ENCODE results near the gene ADGRG6. TPM values are rescaled to one million over a fixed set of nuclear protein-coding genes. Genes with fewer than 3 reads are reported as not detected.

Gene ADGRG6
- total RNA-seq, 1 experiment from 2014 or later: 30.3 TPM

DNA sequence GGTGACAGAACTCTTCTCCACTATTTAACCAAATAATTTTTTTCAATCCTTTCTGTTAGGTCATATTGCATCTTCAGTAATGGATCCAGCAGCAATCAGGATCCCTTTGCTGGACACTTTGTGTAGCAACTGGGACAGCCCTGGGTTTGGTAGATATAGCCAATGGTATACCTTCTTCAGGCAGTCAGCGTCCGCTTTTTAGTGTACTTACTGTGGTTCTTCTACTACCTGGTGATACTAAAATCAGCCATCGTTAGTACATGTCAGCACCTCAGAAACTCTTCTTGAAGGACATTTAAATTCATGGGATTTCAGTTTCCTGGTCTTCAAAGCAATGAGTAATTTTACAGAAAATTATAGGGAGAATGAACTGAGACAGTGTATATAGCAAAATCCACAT lies 93.5 kb downstream of the ADGRG6 start:
- DNase-seq: no peak
- no peaks in the 10 kb centered on the region for H3K79me2 ChIP-seq (ENCODE audit: low read depth)
- H3K4me2 ChIP-seq: no peak overlapping the region
- no peaks in the 10 kb centered on the region for H4K20me1 ChIP-seq (ENCODE audit: insufficient read depth)
- intact Hi-C loops (cut with micrococcal nuclease; ENCODE audit: unreplicated experiment): no loop called here
- BruUV-seq (replicated peaks): no TSS peak
- no peaks in the 10 kb centered on the region for H3K9me2 ChIP-seq (ENCODE audit: insufficient read depth)
- no peak overlapping the region for H3K4me3 ChIP-seq
- H3F3A ChIP-seq (ENCODE audit: insufficient read depth, low read depth): no peaks in the 10 kb centered on the region
- H3K4me1 ChIP-seq (replicated peaks; ENCODE audit: insufficient read depth): no peaks in the 10 kb centered on the region
- TF ChIP-seq, protein P1, sequence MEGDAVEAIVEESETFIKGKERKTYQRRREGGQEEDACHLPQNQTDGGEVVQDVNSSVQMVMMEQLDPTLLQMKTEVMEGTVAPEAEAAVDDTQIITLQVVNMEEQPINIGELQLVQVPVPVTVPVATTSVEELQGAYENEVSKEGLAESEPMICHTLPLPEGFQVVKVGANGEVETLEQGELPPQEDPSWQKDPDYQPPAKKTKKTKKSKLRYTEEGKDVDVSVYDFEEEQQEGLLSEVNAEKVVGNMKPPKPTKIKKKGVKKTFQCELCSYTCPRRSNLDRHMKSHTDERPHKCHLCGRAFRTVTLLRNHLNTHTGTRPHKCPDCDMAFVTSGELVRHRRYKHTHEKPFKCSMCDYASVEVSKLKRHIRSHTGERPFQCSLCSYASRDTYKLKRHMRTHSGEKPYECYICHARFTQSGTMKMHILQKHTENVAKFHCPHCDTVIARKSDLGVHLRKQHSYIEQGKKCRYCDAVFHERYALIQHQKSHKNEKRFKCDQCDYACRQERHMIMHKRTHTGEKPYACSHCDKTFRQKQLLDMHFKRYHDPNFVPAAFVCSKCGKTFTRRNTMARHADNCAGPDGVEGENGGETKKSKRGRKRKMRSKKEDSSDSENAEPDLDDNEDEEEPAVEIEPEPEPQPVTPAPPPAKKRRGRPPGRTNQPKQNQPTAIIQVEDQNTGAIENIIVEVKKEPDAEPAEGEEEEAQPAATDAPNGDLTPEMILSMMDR (conservative IDR thresholded peaks at IDR 0.05): no peak
- no peak for TF ChIP-seq EZH2 (IDR thresholded peaks at IDR 0.05; ENCODE audit: low read depth)
- H2AFZ ChIP-seq: no peak overlapping the region
- H3K27me3 ChIP-seq (ENCODE audit: insufficient read depth, low read depth): no peaks in the 10 kb centered on the region
- H3K9me3 ChIP-seq (ENCODE audit: insufficient read depth, low read depth): no peaks in the 10 kb centered on the region
- ChIA-PET CTCF (no interaction called here), POLR2A (ENCODE audit: unreplicated experiment) (no interaction called here)
- no peaks in the 10 kb centered on the region for H3K36me3 ChIP-seq (ENCODE audit: low read depth)
- H3K27ac ChIP-seq: no peak overlapping the region

DNA sequence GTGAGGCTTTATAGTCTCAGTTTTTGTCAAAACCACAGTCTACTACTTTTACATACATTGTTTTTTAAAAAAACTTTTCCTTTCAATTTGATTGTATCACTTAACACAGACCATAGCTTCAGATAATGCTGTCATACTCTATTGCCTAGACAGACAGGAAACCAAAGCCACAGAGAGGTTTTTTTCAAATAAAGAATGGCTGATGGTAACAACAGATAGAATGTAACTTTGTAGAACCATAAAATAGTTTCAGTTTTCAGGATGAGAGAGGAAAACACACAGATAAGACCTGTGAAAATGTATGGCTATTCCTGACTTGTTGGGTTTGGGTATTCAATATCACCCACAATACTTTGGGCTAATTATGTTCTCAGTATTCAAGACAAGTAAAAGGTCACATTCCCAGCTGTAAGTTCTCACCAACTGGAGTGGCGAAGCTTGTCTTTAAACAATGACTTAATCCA lies 94.0 kb downstream of the ADGRG6 start:
- Histone ChIP-seq H3F3A (ENCODE audit: insufficient read depth, low read depth) (no peaks in the 10 kb centered on the region), H3K9me2 (ENCODE audit: insufficient read depth) (no peaks in the 10 kb centered on the region), H4K20me1 (ENCODE audit: insufficient read depth) (no peaks in the 10 kb centered on the region), H3K4me3 (no peak overlapping the region), H3K4me1 (replicated peaks; ENCODE audit: insufficient read depth) (no peaks in the 10 kb centered on the region), H3K27me3 (ENCODE audit: insufficient read depth, low read depth) (no peaks in the 10 kb centered on the region), H3K27ac (no peak overlapping the region), H3K9me3 (ENCODE audit: insufficient read depth, low read depth) (no peaks in the 10 kb centered on the region), H3K4me2 (no peak overlapping the region), H3K79me2 (ENCODE audit: low read depth) (no peaks in the 10 kb centered on the region), H2AFZ (no peak overlapping the region), H3K36me3 (ENCODE audit: low read depth) (no peaks in the 10 kb centered on the region)
- no peak for DNase-seq
- no TSS peak for BruUV-seq (replicated peaks)
- TF ChIP-seq EZH2 (IDR thresholded peaks at IDR 0.05; ENCODE audit: low read depth): no peak
- TF ChIP-seq, protein P1 (conservative IDR thresholded peaks at IDR 0.05): no peak
- ChIA-PET CTCF (no interaction called here), POLR2A (ENCODE audit: unreplicated experiment) (no interaction called here)
- intact Hi-C loops (cut with micrococcal nuclease; ENCODE audit: unreplicated experiment): no loop called here

DNA sequence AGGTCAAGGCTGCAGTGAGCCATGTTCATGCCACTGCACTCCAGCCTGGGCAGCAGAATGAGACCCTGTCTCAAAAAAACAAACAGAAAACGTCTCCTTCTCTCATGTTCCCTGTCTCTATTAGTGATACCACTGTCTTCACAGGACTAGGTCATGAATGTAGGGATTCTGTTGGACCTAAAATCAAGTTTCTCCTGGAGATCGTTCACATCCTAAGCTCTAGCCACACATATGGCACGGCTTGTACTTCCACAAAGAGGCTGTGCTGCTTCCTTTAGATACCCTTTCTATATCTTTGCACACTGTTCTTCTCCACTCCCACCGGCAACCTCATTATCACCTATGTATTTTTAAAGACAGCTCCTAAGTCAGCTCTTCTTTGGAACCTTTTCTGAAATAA lies 96.5 kb downstream of the ADGRG6 start:
- no peak overlapping the region for H3K4me2 ChIP-seq
- no peaks in the 10 kb centered on the region for H3K4me1 ChIP-seq (replicated peaks; ENCODE audit: insufficient read depth)
- H4K20me1 ChIP-seq (ENCODE audit: insufficient read depth): no peaks in the 10 kb centered on the region
- no peaks in the 10 kb centered on the region for H3K9me3 ChIP-seq (ENCODE audit: insufficient read depth, low read depth)
- no peak overlapping the region for H2AFZ ChIP-seq
- CTCF ChIA-PET: no interaction called here
- BruUV-seq (replicated peaks): no TSS peak
- no peaks in the 10 kb centered on the region for H3F3A ChIP-seq (ENCODE audit: insufficient read depth, low read depth)
- TF ChIP-seq, protein P1 (conservative IDR thresholded peaks at IDR 0.05): no peak
- TF ChIP-seq EZH2 (IDR thresholded peaks at IDR 0.05; ENCODE audit: low read depth): no peak
- no peak overlapping the region for H3K27ac ChIP-seq
- intact Hi-C loops (cut with micrococcal nuclease; ENCODE audit: unreplicated experiment): no loop called here
- no peaks in the 10 kb centered on the region for H3K27me3 ChIP-seq (ENCODE audit: insufficient read depth, low read depth)
- POLR2A ChIA-PET (ENCODE audit: unreplicated experiment): no interaction called here
- no peaks in the 10 kb centered on the region for H3K36me3 ChIP-seq (ENCODE audit: low read depth)
- H3K4me3 ChIP-seq: no peak overlapping the region
- H3K9me2 ChIP-seq (ENCODE audit: insufficient read depth): no peaks in the 10 kb centered on the region
- no peaks in the 10 kb centered on the region for H3K79me2 ChIP-seq (ENCODE audit: low read depth)
- no peak for DNase-seq
